ENCODE results near the gene RRP8.

DNA sequence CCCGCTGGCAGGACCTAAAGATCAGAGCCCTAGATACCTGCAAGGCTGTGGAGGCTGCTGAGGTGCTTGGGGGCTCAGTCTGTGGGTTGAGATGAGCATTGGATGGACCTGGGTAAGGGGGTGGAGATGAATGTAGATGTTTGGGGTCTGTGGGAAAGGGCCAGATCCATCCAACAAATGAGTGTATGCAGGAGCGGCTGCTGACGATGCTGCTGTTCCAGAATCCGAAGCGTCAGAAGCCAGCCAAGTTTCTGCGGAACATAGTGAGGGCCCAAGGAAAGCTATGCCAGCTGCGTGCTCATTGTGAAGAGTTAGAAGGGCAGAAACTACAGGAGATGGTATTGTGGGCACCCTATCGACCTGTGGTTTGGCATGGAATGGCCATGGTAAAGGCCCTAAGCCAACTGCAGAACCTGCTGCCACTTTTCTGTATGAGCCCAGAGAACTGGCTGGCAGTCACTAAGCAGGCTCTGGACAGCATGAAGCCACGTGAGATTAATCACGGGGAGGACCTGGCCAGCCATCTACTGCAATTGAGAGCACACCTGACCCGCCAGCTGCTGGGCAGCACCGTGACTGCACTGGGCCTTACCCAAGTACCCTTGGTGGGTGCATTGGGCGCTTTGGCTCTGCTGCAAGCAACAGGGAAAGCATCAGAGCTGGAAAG is 36.6 kb downstream of the RRP8 start:
- TF ChIP-seq, protein P1, sequence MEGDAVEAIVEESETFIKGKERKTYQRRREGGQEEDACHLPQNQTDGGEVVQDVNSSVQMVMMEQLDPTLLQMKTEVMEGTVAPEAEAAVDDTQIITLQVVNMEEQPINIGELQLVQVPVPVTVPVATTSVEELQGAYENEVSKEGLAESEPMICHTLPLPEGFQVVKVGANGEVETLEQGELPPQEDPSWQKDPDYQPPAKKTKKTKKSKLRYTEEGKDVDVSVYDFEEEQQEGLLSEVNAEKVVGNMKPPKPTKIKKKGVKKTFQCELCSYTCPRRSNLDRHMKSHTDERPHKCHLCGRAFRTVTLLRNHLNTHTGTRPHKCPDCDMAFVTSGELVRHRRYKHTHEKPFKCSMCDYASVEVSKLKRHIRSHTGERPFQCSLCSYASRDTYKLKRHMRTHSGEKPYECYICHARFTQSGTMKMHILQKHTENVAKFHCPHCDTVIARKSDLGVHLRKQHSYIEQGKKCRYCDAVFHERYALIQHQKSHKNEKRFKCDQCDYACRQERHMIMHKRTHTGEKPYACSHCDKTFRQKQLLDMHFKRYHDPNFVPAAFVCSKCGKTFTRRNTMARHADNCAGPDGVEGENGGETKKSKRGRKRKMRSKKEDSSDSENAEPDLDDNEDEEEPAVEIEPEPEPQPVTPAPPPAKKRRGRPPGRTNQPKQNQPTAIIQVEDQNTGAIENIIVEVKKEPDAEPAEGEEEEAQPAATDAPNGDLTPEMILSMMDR (IDR thresholded peaks at IDR 0.05; ENCODE audit: poor library complexity, severe bottlenecking), result no peak
- no peak for TF ChIP-seq POLR2AphosphoS5 (IDR thresholded peaks at IDR 0.05)

Measured in neural cell (in vitro differentiated cells).